ENCODE measurements around the gene OCIAD2. TPM values are rescaled to one million over a fixed set of nuclear protein-coding genes. Genes with fewer than 3 reads are reported as not detected.
"Not testable (repeated sequence)": the region's sequence is repeated elsewhere in the genome, so short reads cannot be mapped to it uniquely, and the experiment has no call there.

The OCIAD2 gene
- total RNA-seq: 58.0 TPM

- peak; percentile 87 for ATAC-seq
These were observed at the start of gene OCIAD2 for GRCh38 chr4:48906206-48907173. OCIAD2 (minus strand) TSS chr4:48906774; CDS start chr4:48904549, 2,225 bp downstream.

GRCh38 chr4:48954314-48954713, 47.7 kb upstream of the OCIAD2 start:
- no peak for ATAC-seq
- DNase-seq (ENCODE audit: low spot score): no peak

More at GRCh38 chr4:48906206-48907173, at the start of gene OCIAD2:
- DNase-seq (ENCODE audit: low spot score): peak; percentile 80

- DNase-seq (ENCODE audit: low spot score) (no peak), ATAC-seq (no peak)
These were observed 43.1 kb upstream of the OCIAD2 start for GRCh38 chr4:48949518-48950219.

GRCh38 chr4:48949086-48949485, 42.5 kb upstream of the OCIAD2 start:
- no peak for DNase-seq (ENCODE audit: low spot score)
- ATAC-seq: no peak

GRCh38 chr4:48947731-48948130, 41.2 kb upstream of the OCIAD2 start:
- ATAC-seq (no peak), DNase-seq (ENCODE audit: low spot score) (no peak)

GRCh38 chr4:48945981-48946380, 39.4 kb upstream of the OCIAD2 start:
- DNase-seq (ENCODE audit: low spot score): no peak
- ATAC-seq: no peak

- no peak for DNase-seq (ENCODE audit: low spot score)
- ATAC-seq: peak; percentile 47
These were observed 38.2 kb upstream of the OCIAD2 start for GRCh38 chr4:48944756-48945241.

GRCh38 chr4:48944252-48944651, 37.7 kb upstream of the OCIAD2 start:
- DNase-seq (ENCODE audit: low spot score) (no peak), ATAC-seq (no peak)

GRCh38 chr4:48943387-48943786, 36.8 kb upstream of the OCIAD2 start:
- ATAC-seq: peak; percentile 62
- DNase-seq (ENCODE audit: low spot score): no peak

GRCh38 chr4:48939785-48940184, 33.2 kb upstream of the OCIAD2 start:
- ATAC-seq (peak; percentile 76), DNase-seq (ENCODE audit: low spot score) (peak; percentile 69)

- DNase-seq (ENCODE audit: low spot score) (no peak), ATAC-seq (no peak)
These were observed 32.3 kb upstream of the OCIAD2 start for GRCh38 chr4:48938831-48939230.

GRCh38 chr4:48937033-48937432, 30.5 kb upstream of the OCIAD2 start:
- no peak for ATAC-seq

GRCh38 chr4:48931459-48931858, 24.9 kb upstream of the OCIAD2 start:
- peak; percentile 40 for ATAC-seq
- no peak for DNase-seq (ENCODE audit: low spot score)

More at GRCh38 chr4:48937033-48937432, 30.5 kb upstream of the OCIAD2 start:
- no peak for DNase-seq (ENCODE audit: low spot score)

GRCh38 chr4:48930654-48931053, 24.1 kb upstream of the OCIAD2 start:
- DNase-seq (ENCODE audit: low spot score): no peak

GRCh38 chr4:48924416-48924815, 17.8 kb upstream of the OCIAD2 start:
- no peak for ATAC-seq

More at GRCh38 chr4:48930654-48931053, 24.1 kb upstream of the OCIAD2 start:
- no peak for ATAC-seq

GRCh38 chr4:48923065-48923464, 16.5 kb upstream of the OCIAD2 start:
- not testable (repeated sequence) for ATAC-seq; DNase-seq (ENCODE audit: low spot score)

More at GRCh38 chr4:48924416-48924815, 17.8 kb upstream of the OCIAD2 start:
- DNase-seq (ENCODE audit: low spot score): no peak

GRCh38 chr4:48914311-48914710, 7.7 kb upstream of the OCIAD2 start:
- DNase-seq (ENCODE audit: low spot score): no peak
- ATAC-seq: no peak

- DNase-seq (ENCODE audit: low spot score) (no peak), ATAC-seq (no peak)
These were observed 6.8 kb upstream of the OCIAD2 start for GRCh38 chr4:48913346-48913745.

GRCh38 chr4:48912349-48912748, 5.8 kb upstream of the OCIAD2 start:
- ATAC-seq: no peak

GRCh38 chr4:48910511-48910910, 3.9 kb upstream of the OCIAD2 start:
- DNase-seq (ENCODE audit: low spot score): no peak
- ATAC-seq: no peak

More at GRCh38 chr4:48912349-48912748, 5.8 kb upstream of the OCIAD2 start:
- no peak for DNase-seq (ENCODE audit: low spot score)

GRCh38 chr4:48909697-48910096, 3.1 kb upstream of the OCIAD2 start:
- DNase-seq (ENCODE audit: low spot score) (no peak), ATAC-seq (no peak)

Data from left lobe of liver (tissue), 2 donors.